OCI-M1 (cell line): ENCODE results near the gene PIP5KL1.

Experiments used
- DNase-seq: peaks from one replicate; lab custom pipeline; 2025; lab: John Stamatoyannopoulos, UW

The PIP5KL1 gene, protein sequence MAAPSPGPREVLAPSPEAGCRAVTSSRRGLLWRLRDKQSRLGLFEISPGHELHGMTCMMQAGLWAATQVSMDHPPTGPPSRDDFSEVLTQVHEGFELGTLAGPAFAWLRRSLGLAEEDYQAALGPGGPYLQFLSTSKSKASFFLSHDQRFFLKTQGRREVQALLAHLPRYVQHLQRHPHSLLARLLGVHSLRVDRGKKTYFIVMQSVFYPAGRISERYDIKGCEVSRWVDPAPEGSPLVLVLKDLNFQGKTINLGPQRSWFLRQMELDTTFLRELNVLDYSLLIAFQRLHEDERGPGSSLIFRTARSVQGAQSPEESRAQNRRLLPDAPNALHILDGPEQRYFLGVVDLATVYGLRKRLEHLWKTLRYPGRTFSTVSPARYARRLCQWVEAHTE

DNA sequence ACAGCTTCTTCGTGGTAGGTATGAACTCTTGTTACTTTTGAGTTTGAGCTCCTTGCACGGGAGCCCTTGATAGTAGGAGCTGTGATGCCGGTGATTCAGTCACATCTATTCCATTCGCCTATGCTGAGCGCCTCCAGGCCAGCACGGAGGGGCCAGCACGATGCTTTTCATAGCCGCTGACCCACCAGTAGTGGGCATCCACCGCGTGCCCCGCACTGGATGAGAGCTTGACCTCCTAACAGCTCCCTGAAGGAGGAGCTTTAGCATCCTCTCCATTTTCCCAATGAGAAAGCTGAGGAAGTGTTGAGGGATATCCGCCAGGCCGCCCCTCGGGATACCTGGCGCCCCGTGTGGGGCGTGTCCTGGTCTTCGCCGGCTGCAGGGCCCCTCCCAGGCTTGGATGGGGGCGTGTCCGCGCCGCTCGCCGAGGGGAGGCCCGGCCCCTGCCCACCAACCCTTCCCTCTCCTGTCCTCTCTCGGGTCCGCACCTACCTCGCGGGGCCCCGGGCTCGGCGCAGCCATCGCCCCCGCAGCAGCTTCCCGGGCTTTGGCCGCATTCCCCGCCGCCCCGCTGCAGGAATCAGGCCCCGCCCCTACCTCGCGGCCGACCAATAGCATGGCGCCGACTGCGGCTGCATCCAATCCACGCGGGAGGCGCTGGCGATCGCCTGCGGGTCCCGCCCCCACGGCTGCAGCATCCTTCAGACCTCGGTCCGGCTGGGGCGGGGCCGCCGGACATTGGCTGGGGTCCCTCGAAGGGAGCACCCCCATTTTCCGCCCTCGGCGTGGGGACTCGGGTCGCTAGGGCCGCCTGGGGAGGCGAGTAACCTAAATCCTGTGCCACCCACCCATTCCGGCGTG lies at the start of gene PIP5KL1:
Gene PIP5KL1, minus strand, starts transcription at position 547 of the 861 bp plus-strand sequence. Its CDS starts 25 bp downstream, at position 522.
- DNase-seq, result peak; percentile 69

DNA sequence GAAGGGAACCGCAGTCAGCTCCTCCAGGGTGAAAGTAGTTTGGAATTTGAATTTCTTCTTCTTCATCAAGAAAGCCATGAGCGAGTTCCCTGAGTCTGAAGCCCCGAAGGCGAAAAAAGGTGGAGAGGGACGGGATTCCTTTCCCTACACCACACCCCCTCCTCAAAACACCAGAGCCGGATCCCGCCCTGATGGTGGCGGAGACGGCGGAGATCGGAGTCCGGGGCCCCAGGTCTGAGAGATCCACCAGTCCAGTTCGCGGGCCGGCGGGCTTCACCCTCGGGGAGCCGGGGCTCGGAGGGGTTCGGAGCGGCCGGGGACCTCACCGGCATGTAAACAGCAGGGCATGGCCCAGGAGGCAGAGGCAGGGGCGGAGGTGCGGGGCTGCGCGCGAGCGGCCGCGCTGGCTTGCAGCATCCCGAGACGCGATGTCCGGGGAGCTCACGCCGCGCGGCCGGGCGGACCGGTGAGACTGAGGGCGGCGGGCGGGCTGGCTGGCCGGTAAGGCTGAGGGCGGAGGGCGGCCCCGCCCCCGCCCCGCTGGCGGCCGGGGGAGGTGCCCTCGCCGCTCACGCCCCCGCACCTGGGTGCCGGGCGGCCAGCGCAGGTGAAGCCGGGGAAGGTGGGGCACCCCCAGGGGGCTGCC lies 49.6 kb upstream of the PIP5KL1 start:
- DNase-seq, result peak; percentile 53

DNA sequence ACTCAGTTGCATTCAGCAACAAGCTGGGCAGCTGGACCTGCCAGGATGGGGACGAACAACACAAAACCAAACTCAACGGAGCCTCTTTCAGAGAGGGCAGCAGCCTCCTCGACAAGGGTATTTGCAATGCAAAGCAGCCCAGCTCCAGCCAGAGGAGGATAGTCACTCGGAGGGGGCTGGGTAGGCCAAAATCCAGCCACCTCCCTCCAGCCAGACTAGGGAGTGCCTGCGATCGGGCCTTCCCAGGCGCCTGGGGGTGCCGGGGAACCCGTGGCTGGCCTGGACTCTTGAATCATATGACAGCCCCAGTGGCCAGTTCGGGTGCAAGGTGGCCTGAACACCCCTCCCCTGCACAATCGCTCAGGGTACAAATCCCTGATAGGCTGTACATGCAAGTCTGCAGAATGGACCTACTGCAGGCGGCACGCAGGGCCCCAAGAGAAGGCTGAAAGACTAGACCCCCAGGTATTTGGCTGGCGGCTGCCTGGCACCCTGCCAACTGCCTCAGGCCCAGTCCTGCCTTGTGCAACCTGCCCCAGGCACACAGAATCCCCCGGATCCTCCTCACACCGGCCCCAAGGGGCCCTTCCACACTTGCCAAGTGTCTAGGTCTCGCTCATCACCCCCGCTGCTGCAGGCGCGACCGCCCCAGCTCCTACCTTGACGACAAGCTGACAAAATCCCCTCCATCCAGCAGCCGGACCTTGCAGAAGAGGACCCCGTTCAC lies 48.9 kb upstream of the PIP5KL1 start:
- peak; percentile 51 for DNase-seq

DNA sequence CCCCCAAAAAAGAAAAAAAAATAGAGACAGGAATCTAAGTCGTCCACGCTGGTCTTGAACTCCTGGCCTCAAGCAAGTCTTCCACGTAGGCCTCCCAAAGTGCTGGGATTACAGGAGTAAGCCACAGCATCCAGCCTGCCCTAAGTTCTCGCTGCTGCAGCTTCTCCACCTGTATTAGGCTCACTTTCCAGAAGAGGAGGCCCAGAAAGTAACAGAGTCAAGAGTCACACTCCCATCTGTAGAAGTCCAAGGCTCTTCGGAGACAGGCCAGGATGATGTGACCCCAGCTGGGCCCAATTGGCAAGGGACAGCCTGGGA lies 48.4 kb upstream of the PIP5KL1 start:
- DNase-seq, result no peak

DNA sequence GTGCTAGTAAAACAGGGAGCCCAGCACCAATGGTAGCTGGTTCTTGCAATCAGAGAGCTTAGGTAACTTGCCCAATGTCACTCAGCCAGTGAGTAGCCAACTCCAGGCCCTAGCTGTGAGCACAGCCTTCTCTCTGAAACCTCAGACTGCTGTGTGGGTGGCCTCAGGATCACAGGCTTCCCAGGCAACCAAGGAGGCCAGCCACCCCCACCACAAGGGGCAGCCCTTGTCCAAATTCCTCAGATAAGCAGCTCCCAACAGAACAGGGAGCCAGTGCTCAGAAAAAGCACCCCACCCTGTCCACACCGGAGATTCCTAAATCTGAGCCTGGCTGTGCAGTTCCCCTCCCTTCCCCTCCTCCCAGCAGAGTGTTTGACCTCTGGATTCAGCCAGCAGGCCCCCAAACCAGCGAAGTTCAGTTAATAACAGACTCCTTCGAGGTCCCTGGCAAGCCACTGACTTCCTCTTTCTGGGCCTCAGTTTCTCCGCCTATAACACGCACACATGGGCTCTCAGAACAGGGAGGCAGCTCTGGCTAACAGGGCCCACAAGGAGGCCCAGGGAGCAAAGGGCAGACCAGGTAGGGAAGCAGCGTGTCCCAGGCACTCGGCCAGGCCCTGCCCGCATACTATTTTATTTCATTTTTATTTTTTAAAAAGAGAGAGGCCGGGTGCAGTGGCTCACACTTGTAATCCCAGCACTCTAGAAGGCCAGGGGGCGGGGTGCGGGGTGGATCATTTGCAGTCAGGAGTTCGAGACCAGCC lies 47.5 kb upstream of the PIP5KL1 start:
- peak; percentile 75 for DNase-seq

DNA sequence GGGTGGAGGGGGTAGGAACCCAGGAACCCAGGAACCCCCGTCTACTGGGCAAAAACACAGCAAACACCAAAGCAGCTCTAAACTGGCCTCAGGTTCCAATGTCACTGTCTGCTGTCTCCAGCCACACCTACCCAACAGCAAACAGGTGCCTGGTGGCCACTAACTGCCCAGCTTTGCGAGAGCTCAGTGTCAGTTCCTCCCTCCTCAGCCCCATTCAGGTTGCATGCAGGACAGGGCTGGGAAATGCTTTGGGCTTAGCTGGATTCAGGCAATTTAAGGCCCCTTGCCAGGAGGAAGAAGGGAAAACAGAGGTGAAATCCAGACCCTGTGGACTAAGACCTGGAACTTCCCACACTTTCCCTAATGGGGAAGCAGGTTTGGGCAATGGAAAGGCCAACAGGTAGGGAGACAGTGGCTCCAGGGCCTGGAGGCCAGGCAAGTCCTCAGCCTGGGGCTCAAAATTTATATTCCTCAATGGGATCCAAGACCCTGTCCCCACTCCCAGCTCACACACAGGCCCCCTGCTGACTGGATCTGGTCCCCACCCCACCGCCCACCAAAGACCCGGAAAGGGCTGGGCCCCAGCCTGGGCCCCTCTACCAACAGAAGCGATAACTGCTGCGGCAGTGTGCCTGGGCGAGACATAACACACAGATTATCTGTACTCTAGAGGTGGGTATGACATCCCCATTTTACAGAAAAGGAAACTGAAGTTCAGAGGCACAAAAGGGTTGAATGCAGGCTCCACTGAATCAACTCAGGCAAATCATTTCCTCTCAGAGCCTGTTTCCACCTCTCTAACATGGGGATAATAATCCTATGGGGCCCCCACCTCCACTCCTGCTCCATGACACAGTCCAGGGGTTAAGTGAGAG lies 46.7 kb upstream of the PIP5KL1 start:
- no peak for DNase-seq

DNA sequence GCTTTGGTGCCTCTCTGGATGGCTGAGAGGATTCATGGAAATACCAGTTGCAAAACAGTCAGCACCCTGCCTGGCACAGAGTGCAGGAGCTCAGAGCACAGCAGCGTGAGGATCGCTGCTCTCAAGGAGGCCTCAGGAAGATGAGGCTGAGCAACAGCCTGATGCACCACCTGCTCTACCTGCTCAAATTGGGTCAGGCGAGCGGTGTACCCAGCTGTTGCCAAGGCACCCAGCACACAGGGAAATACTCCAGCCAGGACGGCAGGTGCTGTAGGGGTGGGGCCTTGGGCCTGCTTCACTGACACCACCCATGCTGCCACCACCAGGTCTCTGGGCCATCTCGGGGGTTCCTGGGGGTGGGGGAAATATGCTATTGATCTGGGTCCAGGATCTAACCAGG lies 45.9 kb upstream of the PIP5KL1 start:
- DNase-seq, result no peak

DNA sequence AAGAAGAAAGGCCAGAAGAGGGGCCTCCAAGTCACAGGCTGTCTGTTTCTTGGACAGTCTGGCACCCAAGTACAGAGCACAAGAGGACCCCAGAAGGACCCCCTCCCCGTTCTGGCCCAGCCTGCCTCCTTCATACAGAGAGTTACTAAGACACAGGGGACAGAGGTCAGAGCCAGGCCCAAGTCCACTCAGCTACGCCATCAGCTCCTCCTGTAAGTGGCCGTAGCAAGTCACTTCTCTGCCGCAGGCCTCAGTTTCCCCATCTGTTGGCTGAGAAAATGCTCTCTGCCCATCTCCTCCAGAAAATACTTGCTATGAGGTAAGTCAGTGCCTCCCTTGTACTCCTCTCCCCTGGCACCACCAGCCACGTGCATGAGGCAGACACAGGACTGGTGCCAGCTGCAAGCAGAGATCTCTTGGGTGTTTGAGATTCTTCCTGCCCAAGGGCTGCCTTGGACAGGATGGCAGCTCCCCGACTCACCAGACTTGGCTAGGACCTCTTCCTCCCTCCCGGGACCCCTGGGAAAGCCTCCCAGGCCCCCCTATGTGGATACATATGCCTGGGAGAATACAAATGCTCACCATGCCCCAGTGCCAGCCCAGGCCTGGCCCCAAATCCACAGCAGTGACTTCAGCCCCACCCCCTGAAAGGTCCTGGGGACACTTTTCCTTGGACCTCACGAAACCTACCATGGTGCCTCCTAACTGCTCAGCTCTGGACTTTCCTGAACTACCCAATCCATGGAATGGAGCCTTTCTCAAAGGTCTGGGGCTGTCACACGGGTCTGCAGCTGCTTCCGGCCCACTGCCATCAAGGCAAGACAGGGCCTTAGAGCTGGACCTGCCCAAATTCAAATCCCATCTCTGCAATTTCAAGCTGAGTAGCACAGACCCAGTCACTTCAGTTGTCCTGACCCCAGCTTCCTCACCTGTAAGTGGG lies 45.1 kb upstream of the PIP5KL1 start:
- DNase-seq, result no peak

DNA sequence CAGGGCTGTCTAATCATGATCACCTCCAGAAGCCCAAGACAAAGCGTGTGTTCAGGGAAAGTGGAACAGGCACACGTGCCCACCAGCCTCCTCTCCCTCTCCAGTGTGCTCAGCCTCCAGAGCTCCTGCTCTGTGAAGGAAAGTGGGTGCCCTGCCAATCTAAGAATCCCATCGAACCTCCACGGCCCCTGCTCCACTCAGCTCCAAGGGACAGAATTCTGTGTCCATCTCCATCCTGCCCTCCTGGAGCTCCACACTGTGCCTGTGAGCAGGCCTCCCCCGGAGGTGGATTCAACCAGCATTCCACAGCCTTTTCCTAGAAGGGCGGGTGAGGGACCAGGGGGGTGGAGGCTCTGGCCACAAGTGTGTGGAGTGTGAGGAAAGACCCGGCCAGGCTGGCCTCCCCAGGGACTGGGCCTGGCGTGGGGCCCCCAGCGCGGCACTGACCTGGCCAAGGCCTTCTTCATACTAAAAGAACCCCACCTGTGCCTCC lies 44.2 kb upstream of the PIP5KL1 start:
- no peak for DNase-seq

DNA sequence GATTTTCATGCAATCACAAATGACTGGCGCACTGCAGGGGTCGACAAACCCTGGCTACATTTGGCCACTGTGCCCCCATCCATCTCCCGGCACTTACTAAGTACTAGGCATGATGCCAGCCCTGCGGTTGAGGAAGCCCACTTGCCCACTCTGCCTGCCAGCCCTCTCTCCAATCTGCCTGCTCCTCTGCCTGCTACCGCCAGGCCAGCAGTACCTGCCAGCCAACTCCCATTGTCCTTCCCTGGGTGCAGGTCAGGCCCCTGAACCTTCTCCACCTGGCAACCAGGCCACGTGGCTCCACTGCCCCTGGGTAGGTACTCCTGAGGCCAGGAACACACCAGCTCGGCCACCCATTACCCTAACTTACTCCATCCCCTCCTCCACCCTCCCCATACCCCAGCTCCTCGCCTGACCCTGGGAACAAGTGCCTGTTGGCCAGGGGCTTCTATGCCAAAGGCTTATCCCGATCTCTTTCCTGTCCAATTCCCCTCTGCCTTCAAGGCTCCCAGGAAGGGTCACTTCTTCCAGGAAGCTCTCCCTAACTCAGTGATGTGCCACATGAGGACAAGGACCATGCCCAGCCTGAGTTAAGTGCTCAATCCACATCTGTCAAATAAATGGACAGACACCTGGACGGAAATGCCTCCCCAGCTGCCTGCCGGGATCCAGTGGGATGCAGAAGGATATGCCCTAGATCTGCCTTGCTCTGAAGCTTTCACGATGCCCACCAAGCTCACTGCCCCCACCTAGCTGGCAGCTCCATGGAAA lies 43.6 kb upstream of the PIP5KL1 start:
- DNase-seq, result no peak

DNA sequence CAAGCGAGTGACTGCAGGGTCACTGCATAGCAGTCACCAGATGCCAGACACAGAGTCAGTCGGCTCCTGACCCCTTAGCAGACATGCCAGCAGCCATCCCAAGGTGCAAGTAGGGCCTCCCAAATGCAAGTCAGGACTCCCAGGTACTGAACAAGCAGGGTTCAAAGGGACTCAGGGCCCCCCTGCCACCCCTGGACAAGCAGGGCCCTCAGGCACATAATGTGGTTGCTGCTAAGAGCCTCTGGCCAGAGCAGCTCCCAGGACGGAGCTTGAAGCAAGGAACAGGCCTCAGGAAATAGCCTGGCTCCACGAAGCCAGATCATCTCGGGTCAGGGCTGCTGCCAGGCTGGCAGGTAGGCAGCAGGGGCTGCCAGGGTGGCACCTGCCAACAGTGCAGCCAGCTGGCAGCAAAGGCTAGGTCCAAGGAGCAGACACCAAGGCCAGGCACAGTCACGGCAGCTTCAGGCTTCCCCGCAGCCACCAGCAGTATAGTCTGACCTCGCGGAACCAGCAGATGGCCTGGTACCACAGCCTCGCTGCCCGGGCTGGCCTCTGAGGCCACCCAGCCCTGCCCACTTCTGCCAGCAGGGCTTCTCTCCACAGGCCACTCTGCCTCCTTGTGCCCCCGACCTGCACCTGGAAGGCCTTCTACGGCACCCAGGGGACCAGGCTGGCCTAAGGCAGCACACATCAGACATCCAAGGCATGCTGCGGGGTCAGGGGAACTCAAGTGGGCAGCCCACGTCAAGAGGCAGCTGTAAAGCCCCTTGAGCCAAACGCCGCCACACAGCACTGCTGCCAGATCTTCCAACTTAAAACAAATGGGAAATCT lies 42.8 kb upstream of the PIP5KL1 start:
- DNase-seq, result no peak

DNA sequence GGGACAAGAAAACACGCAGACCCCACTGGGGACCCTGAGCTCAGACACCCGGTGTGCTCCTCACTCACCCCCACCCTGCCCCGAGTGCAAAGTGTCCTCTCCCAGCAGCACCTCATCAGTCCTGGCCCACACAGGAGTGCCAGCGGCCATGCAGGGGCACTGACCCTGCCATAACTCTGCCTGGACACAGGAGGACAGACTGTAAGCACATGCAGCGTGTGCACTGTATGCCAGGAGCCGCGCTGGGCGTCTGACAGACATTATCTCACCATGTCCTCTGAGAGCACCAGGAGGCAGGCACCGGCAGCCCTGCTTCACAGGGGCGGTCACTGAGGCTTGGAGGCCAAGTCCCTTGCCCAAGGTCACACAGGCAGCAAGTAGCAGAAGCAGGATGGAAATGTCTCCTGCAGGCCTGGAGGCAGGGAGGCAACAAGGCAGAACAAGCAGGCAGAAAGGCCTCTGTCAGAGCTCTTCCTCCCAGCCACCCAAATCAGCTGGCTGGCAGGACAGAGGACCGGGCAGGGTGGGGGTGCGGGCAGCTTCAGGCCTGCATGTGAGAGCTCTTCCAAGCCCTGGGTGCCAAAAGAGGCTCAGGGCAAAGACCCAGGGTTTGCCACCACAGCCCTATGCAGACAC lies 41.8 kb upstream of the PIP5KL1 start:
- DNase-seq, result no peak

DNA sequence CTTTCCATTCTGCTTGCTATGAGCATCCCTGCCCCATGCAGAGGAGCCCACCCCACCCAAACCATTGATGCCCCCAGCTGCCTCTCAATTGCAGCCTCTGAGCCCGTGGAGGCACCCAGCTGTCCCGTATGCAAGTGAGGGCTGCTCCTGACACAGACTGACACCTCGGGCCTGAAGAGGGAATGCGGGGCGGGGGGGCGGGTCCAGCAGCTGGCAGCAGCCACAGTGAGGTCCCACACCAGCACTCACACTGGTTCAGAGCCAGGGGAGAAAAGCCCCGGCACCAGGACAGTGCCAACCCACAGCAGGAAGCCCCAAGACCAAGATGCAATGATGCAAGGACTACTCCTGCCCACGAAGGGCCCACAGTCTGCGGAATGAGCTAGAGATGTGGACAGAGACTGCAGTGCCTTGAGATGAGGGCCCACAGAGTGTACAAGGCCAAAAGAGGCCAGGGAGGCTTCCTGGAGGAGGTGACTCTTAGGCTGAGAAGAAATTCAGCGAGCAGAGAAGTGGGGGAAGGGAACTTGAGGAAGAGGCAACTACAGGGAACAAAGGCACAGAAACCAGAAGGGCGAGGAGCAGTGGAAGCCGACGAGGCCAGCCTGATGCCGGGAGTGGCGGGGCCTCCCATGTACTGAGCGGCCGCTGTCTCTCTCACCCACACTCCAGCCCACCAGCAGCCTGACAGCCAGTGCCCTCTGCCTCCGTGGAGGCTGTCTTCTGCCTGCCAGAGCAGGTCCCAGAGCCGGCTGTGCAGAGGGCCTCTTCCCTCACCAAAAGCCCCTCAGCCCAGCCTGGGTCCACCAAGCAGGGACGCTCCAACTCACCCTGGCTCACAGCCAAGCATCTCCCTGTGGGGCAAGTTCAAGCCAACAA lies 41.0 kb upstream of the PIP5KL1 start:
- no peak for DNase-seq

DNA sequence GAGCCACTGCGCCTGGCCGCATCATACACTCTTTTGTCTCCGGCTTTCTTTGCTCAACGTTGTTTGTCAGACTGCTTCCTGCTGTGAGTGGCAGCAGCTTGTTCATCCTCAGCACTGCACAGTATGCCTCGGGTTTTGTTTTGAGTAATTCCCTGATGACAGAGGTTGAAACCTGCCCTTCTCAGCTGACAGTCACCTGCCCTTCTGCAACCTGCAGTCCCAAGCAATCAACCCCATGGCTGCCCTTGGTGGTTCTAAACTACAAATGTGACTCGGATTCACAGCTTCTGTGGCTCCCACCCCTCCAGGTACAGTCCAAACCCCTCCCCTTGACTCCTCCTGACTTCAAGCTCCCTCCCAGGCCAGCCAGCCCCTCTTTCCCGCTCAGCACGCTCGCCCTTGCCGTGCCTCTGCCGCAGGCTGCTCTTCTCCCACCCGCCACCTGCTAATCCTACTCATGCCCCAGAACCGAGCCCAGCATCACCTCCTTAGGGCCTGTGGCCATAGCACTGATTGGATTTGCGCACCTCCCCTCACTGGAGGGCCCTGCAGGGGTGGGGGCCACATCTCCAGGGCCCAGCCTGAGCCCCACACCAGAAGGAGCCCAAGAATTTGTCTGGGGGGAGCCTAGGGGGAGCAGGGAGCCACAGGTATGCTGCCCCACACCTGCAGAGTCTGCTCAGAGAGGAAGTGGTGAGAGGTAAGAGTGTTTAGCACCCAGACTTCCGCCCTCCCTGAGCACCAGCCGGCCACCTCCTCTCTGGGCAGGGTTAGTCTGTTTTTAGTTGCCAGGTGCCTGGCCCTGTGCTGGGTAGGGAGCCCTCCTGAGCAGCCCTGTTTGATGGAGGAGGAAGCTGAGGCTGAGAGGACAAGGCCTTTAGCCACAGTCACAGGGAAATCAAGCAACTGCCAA lies 40.1 kb upstream of the PIP5KL1 start:
- DNase-seq, result no peak
